Muscle layer of duodenum (tissue), 2 donors: Measurements from ENCODE around the gene ARSA.
"Not testable (repeated sequence)": the region's sequence is repeated elsewhere in the genome, so short reads cannot be mapped to it uniquely, and the experiment has no call there.

Source experiments
- H3K27ac ChIP-seq: one replicate; pipeline ENCODE4 v1.7.0; 2013; ENCODE audit warnings: mild to moderate bottlenecking, low read length
- H3K27me3 ChIP-seq: one replicate; pipeline ENCODE4 v1.7.0; 2013; ENCODE audit warnings: low read depth, mild to moderate bottlenecking, control low read depth, low read length
- H3K36me3 ChIP-seq, 2 donors: one replicate each; pipeline ENCODE4 v1.7.0; 2013; ENCODE audit warnings: low read length in 2 of 2, control low read depth in 1 of 2, mild to moderate bottlenecking in 1 of 2; ENCODE audit not compliant: insufficient read depth in 2 of 2, control insufficient read depth in 1 of 2
- H3K4me1 ChIP-seq, 2 donors: one replicate each; pipeline ENCODE4 v1.7.0; 2013; ENCODE audit warnings: low read length in 2 of 2, mild to moderate bottlenecking in 2 of 2, control low read depth in 1 of 2, moderate library complexity in 1 of 2; ENCODE audit not compliant: insufficient read depth in 2 of 2, control insufficient read depth in 1 of 2
- H3K4me3 ChIP-seq, 2 donors: one replicate each; pipeline ENCODE4 v1.7.0; 2013; ENCODE audit warnings: low read length in 2 of 2, low read depth in 1 of 2, mild to moderate bottlenecking in 1 of 2
- H3K9me3 ChIP-seq, 2 donors: one replicate each; pipeline ENCODE4 v1.7.0; 2013; ENCODE audit warnings: low read length in 2 of 2, control low read depth in 1 of 2, mild to moderate bottlenecking in 1 of 2; ENCODE audit not compliant: control insufficient read depth in 1 of 2
- donor health status: healthy.

The ARSA gene

GRCh38 chr22:50643021-50643820 lies 15.3 kb upstream of the ARSA start:
- not testable (repeated sequence) for H3K36me3 ChIP-seq, H3K4me3 ChIP-seq, H3K27ac ChIP-seq, H3K9me3 ChIP-seq
- peaks cover 4 to 11% of the 10 kb centered on the region in 2 donors for H3K4me1 ChIP-seq
- H3K27me3 ChIP-seq: peaks cover 18% of the 10 kb centered on the region

- H3K4me3 ChIP-seq: peak overlapping the region in 1 of 2 donors; percentile 40
- H3K27ac ChIP-seq: no peak overlapping the region
- peaks cover 18% of the 10 kb centered on the region for H3K27me3 ChIP-seq
Observed at GRCh38 chr22:50641696-50642607, 14.0 kb upstream of the ARSA start.

GRCh38 chr22:50640857-50641647 lies 13.1 kb upstream of the ARSA start:
- Histone ChIP-seq H3K27me3 (peaks cover 18% of the 10 kb centered on the region), H3K36me3 (no peaks in the 10 kb centered on the region), H3K27ac (no peak overlapping the region), H3K9me3 (no peaks in the 10 kb centered on the region), H3K4me3 (peak overlapping the region in 1 of 2 donors; percentile 40), H3K4me1 (peaks cover 4 to 11% of the 10 kb centered on the region in 2 donors)

More at GRCh38 chr22:50641696-50642607, 14.0 kb upstream of the ARSA start:
- no peaks in the 10 kb centered on the region for H3K36me3 ChIP-seq
- H3K9me3 ChIP-seq: no peaks in the 10 kb centered on the region
- H3K4me1 ChIP-seq: peaks cover 4 to 11% of the 10 kb centered on the region in 2 donors

GRCh38 chr22:50640296-50640695 lies 12.3 kb upstream of the ARSA start:
- not testable (repeated sequence) for H3K27ac ChIP-seq, H3K36me3 ChIP-seq

DNA sequence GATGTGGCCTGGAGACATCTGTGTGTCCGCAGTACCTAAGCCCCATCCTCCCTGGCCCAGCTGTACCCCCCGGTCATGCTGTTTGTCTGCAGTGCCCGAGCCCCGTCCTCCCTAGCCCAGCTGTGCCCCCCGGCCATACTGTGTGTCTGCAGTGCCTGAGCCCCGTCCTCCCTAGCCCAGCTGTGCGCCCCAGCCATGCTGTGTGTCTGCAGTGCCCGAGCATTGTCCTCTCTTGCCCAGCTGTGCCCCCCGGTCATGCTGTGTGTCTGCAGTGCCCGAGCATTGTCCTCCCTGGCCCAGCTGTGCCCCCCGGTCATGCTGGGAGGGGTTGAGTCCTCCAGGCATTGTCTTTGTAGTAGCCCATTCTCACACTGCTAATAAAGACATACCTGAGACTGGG lies 7.6 kb upstream of the ARSA start:
- Histone ChIP-seq H3K4me1 (no peaks in the 10 kb centered on the region), H3K27ac (no peak overlapping the region), H3K9me3 (no peaks in the 10 kb centered on the region), H3K4me3 (no peak overlapping the region), H3K27me3 (no peaks in the 10 kb centered on the region), H3K36me3 (no peaks in the 10 kb centered on the region)

More at GRCh38 chr22:50640296-50640695, 12.3 kb upstream of the ARSA start:
- H3K4me3 ChIP-seq, H3K9me3 ChIP-seq: not testable (repeated sequence)
- peaks cover 13% of the 10 kb centered on the region for H3K27me3 ChIP-seq
- H3K4me1 ChIP-seq: peaks cover 4 to 11% of the 10 kb centered on the region in 2 donors

DNA sequence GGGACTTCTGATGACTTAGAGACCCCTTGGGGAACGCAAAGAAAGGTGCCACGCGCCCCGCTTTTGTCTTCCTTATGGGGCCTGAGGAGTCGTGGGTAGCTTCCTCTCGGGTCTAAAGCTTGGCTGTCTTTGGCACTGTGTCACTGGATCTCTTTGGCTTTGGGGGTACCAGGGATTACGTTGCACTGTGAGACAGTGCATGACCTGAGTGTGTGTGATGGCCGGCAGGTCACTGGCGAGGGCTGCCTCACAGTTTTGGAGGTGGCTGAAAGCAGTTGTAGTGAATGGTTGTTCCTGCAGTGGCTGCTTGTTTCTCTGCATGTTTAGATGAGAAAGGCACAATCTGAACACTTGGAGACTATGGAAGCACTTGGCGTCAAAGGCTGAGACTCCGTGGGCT lies 5.8 kb upstream of the ARSA start:
- H3K27ac ChIP-seq: no peak overlapping the region
- no peaks in the 10 kb centered on the region for H3K9me3 ChIP-seq
- no peak overlapping the region for H3K4me3 ChIP-seq
- H3K36me3 ChIP-seq: no peaks in the 10 kb centered on the region
- H3K27me3 ChIP-seq: no peaks in the 10 kb centered on the region
- peaks cover 2% of the 10 kb centered on the region in 2 donors for H3K4me1 ChIP-seq

DNA sequence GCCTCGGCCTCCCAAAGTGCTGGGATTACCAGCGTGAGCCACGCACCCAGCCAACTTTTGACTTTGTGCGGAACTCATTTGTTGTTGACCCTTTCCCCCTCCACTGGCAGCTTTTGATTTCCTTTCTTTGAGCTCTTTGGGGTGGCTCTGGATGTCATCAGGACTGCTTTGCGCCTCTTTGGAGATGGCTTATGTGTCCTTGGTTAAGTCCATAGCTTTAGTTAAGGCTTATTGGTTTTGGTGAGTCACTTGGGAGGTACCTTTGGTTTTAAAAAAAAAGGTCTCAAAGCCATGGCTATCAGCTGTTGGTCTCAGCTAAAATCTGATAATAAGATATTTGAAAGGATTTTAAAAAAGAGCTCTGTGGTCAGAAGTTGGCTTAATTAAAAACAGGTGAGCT lies 5.1 kb upstream of the ARSA start:
- Histone ChIP-seq H3K36me3 (no peaks in the 10 kb centered on the region), H3K9me3 (no peaks in the 10 kb centered on the region), H3K4me1 (peaks cover 6 to 9% of the 10 kb centered on the region in 2 donors), H3K4me3 (no peak overlapping the region), H3K27me3 (no peaks in the 10 kb centered on the region), H3K27ac (no peak overlapping the region)

GRCh38 chr22:50630376-50630775 lies 2.4 kb upstream of the ARSA start:
- Histone ChIP-seq H3K9me3 (no peaks in the 10 kb centered on the region), H3K4me1 (peaks cover 6 to 23% of the 10 kb centered on the region in 2 donors), H3K27ac (no peak overlapping the region), H3K4me3 (no peak overlapping the region), H3K27me3 (no peaks in the 10 kb centered on the region), H3K36me3 (no peaks in the 10 kb centered on the region)

- H3K4me3 ChIP-seq: peak overlapping the region; percentile 75
- H3K4me1 ChIP-seq: peaks cover 6 to 23% of the 10 kb centered on the region in 2 donors
- no peaks in the 10 kb centered on the region for H3K27me3 ChIP-seq
- H3K27ac ChIP-seq: no peak overlapping the region
- H3K9me3 ChIP-seq: no peaks in the 10 kb centered on the region
- H3K36me3 ChIP-seq: no peaks in the 10 kb centered on the region
Observed at GRCh38 chr22:50628543-50629134, 687 bp upstream of the ARSA start.

DNA sequence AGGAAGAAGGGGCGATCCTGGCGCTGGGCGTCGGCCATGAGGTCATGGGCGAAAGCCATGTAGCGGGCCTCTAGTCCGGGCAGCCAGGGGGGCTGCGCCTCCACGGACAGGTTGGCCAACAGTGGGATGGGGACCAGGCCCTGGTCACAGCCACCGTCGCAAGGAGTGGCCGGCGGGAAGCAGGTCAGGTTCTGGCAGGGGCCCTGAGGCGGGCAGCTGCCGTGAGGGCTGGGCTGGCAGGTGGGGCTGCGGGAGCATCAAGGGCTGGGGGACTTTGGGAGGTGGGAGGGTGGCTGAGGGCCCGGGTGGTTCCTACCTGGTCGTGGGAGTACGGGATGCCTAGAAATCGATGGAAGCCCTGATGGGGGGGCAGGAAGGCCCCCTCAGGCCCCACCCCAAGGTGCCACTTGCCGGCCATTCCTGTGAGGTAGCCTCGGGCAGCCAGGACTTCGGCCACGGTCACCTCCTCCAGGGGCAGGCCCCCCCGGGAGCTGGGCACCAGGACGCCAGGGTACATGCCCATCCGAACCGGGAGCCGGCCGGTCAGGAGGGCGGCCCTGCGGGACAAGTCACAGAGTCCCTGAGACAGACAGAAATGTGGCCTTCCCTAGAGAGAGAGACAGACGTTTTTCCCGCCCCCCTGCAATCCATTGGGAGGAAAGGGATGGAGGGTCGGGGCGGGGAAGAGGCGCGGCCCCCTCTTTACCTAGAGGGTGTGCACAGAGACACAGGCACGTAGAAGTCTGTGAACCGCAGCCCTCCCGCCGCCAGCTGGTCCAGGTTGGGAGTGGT lies 906 bp downstream of the ARSA start:
- H3K27ac ChIP-seq: no peak overlapping the region
- H3K27me3 ChIP-seq: no peaks in the 10 kb centered on the region
- peaks cover 6 to 23% of the 10 kb centered on the region in 2 donors for H3K4me1 ChIP-seq
- peak overlapping the region; percentile 64 to 75 for H3K4me3 ChIP-seq
- H3K9me3 ChIP-seq: no peaks in the 10 kb centered on the region
- H3K36me3 ChIP-seq: no peaks in the 10 kb centered on the region
